ENCODE data around the gene KCNQ1OT1. TPM values are rescaled to one million over a fixed set of nuclear protein-coding genes. Genes with fewer than 3 reads are reported as not detected.

KCNQ1OT1 gene
- total RNA-seq, 1 experiment from 2014 or later: 2.4 TPM

GRCh38 chr11:2649848-2650247, 49.9 kb downstream of the KCNQ1OT1 start:
- Mint-ChIP-seq H3K27me3 (ENCODE audit: low read depth) (peaks cover 100% of the 10 kb centered on the region; the same call in 1 of the 2 replicates), H3K27ac (no peak overlapping the region), H3K9me3 (peaks cover 82% of the 10 kb centered on the region), H3K4me1 (0 out of 2 replicates have a peak, but pooled peaks cover 4% of the 10 kb centered on the region), H3K4me3 (no peak overlapping the region), H3K36me3 (peaks cover 88% of the 10 kb centered on the region)
- CTCF ChIA-PET: no interaction called here
- DNase-seq (ENCODE audit: low spot score) (no peak), ATAC-seq (no peak)
- POLR2A ChIA-PET: no interaction called here
- TF ChIP-seq ZBTB21 (CRISPR knock-in tag; IDR thresholded peaks at IDR 0.05; ENCODE audit: borderline replicate concordance): no peak
- TF ChIP-seq, protein P1, sequence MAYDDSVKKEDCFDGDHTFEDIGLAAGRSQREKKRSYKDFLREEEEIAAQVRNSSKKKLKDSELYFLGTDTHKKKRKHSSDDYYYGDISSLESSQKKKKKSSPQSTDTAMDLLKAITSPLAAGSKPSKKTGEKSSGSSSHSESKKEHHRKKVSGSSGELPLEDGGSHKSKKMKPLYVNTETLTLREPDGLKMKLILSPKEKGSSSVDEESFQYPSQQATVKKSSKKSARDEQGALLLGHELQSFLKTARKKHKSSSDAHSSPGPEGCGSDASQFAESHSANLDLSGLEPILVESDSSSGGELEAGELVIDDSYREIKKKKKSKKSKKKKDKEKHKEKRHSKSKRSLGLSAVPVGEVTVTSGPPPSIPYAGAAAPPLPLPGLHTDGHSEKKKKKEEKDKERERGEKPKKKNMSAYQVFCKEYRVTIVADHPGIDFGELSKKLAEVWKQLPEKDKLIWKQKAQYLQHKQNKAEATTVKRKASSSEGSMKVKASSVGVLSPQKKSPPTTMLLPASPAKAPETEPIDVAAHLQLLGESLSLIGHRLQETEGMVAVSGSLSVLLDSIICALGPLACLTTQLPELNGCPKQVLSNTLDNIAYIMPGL (CRISPR knock-in tag; IDR thresholded peaks at IDR 0.05): no peak
- TF ChIP-seq, protein P2, sequence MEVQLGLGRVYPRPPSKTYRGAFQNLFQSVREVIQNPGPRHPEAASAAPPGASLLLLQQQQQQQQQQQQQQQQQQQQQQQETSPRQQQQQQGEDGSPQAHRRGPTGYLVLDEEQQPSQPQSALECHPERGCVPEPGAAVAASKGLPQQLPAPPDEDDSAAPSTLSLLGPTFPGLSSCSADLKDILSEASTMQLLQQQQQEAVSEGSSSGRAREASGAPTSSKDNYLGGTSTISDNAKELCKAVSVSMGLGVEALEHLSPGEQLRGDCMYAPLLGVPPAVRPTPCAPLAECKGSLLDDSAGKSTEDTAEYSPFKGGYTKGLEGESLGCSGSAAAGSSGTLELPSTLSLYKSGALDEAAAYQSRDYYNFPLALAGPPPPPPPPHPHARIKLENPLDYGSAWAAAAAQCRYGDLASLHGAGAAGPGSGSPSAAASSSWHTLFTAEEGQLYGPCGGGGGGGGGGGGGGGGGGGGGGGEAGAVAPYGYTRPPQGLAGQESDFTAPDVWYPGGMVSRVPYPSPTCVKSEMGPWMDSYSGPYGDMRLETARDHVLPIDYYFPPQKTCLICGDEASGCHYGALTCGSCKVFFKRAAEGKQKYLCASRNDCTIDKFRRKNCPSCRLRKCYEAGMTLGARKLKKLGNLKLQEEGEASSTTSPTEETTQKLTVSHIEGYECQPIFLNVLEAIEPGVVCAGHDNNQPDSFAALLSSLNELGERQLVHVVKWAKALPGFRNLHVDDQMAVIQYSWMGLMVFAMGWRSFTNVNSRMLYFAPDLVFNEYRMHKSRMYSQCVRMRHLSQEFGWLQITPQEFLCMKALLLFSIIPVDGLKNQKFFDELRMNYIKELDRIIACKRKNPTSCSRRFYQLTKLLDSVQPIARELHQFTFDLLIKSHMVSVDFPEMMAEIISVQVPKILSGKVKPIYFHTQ (CRISPR knock-in tag; IDR thresholded peaks at IDR 0.05): no peak

GRCh38 chr11:2649400-2649799, 50.4 kb downstream of the KCNQ1OT1 start:
- no peak for ATAC-seq
- peaks cover 88% of the 10 kb centered on the region for H3K36me3 Mint-ChIP-seq
- H3K9me3 Mint-ChIP-seq: peaks cover 82% of the 10 kb centered on the region
- no peak for DNase-seq (ENCODE audit: low spot score)
- CTCF ChIA-PET: no interaction called here
- POLR2A ChIA-PET: no interaction called here
- no peak overlapping the region for H3K4me3 Mint-ChIP-seq
- H3K27me3 Mint-ChIP-seq (ENCODE audit: low read depth): peaks cover 100% of the 10 kb centered on the region; the same call in 1 of the 2 replicates
- H3K4me1 Mint-ChIP-seq: 0 out of 2 replicates have a peak, but pooled peaks cover 4% of the 10 kb centered on the region
- no peak overlapping the region for H3K27ac Mint-ChIP-seq
- TF ChIP-seq E2F1 (CRISPR knock-in tag; IDR thresholded peaks at IDR 0.05) (no peak), TCF7 (CRISPR knock-in tag; IDR thresholded peaks at IDR 0.05; ENCODE audit: low read depth) (no peak), GTF2I (CRISPR knock-in tag; conservative IDR thresholded peaks at IDR 0.05) (no peak), KAT7 (CRISPR knock-in tag; IDR thresholded peaks at IDR 0.05; ENCODE audit: borderline replicate concordance) (no peak), E2F4 (CRISPR knock-in tag; IDR thresholded peaks at IDR 0.05; ENCODE audit: borderline replicate concordance, low read depth) (no peak), GRHL2 (CRISPR knock-in tag; IDR thresholded peaks at IDR 0.05; ENCODE audit: insufficient replicate concordance, severe bottlenecking) (no peak), FOXK1 (CRISPR knock-in tag; IDR thresholded peaks at IDR 0.05) (no peak), NR3C1 (CRISPR knock-in tag; conservative IDR thresholded peaks at IDR 0.05; ENCODE audit: low read depth) (no peak), ATF3 (CRISPR knock-in tag; conservative IDR thresholded peaks at IDR 0.05) (no peak), ZNF396 (CRISPR knock-in tag; IDR thresholded peaks at IDR 0.05; ENCODE audit: borderline replicate concordance) (no peak), NFE2L1 (CRISPR knock-in tag; IDR thresholded peaks at IDR 0.05) (no peak), SMAD3 (CRISPR knock-in tag; IDR thresholded peaks at IDR 0.05; ENCODE audit: borderline replicate concordance) (no peak), MXD4 (CRISPR knock-in tag; IDR thresholded peaks at IDR 0.05; ENCODE audit: borderline replicate concordance) (no peak)
- TF ChIP-seq, protein P3, sequence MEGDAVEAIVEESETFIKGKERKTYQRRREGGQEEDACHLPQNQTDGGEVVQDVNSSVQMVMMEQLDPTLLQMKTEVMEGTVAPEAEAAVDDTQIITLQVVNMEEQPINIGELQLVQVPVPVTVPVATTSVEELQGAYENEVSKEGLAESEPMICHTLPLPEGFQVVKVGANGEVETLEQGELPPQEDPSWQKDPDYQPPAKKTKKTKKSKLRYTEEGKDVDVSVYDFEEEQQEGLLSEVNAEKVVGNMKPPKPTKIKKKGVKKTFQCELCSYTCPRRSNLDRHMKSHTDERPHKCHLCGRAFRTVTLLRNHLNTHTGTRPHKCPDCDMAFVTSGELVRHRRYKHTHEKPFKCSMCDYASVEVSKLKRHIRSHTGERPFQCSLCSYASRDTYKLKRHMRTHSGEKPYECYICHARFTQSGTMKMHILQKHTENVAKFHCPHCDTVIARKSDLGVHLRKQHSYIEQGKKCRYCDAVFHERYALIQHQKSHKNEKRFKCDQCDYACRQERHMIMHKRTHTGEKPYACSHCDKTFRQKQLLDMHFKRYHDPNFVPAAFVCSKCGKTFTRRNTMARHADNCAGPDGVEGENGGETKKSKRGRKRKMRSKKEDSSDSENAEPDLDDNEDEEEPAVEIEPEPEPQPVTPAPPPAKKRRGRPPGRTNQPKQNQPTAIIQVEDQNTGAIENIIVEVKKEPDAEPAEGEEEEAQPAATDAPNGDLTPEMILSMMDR (IDR thresholded peaks at IDR 0.05): no peak
- TF ChIP-seq, protein P4, sequence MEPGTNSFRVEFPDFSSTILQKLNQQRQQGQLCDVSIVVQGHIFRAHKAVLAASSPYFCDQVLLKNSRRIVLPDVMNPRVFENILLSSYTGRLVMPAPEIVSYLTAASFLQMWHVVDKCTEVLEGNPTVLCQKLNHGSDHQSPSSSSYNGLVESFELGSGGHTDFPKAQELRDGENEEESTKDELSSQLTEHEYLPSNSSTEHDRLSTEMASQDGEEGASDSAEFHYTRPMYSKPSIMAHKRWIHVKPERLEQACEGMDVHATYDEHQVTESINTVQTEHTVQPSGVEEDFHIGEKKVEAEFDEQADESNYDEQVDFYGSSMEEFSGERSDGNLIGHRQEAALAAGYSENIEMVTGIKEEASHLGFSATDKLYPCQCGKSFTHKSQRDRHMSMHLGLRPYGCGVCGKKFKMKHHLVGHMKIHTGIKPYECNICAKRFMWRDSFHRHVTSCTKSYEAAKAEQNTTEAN (CRISPR knock-in tag; IDR thresholded peaks at IDR 0.05): no peak
- TF ChIP-seq, protein P5, sequence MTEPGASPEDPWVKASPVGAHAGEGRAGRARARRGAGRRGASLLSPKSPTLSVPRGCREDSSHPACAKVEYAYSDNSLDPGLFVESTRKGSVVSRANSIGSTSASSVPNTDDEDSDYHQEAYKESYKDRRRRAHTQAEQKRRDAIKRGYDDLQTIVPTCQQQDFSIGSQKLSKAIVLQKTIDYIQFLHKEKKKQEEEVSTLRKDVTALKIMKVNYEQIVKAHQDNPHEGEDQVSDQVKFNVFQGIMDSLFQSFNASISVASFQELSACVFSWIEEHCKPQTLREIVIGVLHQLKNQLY (CRISPR knock-in tag; IDR thresholded peaks at IDR 0.05): no peak
- TF ChIP-seq, protein P6, sequence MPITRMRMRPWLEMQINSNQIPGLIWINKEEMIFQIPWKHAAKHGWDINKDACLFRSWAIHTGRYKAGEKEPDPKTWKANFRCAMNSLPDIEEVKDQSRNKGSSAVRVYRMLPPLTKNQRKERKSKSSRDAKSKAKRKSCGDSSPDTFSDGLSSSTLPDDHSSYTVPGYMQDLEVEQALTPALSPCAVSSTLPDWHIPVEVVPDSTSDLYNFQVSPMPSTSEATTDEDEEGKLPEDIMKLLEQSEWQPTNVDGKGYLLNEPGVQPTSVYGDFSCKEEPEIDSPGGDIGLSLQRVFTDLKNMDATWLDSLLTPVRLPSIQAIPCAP (CRISPR knock-in tag; IDR thresholded peaks at IDR 0.05): no peak
